ENCODE data around the gene IL6. TPM values are rescaled to one million over a fixed set of nuclear protein-coding genes. Genes with fewer than 3 reads are reported as not detected.

IL6 gene
- total RNA-seq, 1 experiment from 2014 or later, result 1.7 TPM

DNA sequence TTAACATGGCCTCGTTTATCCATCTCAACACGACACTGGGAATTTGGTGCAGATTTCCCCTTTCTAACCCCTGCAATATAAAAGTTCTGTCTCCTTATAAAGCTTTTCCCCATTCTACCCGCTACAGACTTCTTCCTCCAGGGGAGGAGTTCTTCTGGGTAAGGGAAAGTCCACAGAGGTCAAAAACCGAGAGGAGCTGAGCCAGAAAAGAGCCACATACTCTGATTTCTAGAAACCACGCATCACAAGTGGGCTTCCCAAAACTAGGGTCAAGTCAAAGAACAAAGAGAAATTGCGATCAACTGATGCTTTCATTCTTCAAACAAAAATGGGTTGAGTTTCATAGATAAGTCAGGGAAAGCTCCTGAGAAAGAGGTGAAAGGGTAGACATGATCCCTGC, 6.8 kb downstream of the IL6 start:
- TF ChIP-seq, protein P1, sequence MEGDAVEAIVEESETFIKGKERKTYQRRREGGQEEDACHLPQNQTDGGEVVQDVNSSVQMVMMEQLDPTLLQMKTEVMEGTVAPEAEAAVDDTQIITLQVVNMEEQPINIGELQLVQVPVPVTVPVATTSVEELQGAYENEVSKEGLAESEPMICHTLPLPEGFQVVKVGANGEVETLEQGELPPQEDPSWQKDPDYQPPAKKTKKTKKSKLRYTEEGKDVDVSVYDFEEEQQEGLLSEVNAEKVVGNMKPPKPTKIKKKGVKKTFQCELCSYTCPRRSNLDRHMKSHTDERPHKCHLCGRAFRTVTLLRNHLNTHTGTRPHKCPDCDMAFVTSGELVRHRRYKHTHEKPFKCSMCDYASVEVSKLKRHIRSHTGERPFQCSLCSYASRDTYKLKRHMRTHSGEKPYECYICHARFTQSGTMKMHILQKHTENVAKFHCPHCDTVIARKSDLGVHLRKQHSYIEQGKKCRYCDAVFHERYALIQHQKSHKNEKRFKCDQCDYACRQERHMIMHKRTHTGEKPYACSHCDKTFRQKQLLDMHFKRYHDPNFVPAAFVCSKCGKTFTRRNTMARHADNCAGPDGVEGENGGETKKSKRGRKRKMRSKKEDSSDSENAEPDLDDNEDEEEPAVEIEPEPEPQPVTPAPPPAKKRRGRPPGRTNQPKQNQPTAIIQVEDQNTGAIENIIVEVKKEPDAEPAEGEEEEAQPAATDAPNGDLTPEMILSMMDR (conservative IDR thresholded peaks at IDR 0.05), result no peak
- TF ChIP-seq EZH2 (IDR thresholded peaks at IDR 0.05; ENCODE audit: low read depth), result no peak
- no peaks in the 10 kb centered on the region for H3K36me3 ChIP-seq (ENCODE audit: low read depth)
- no peaks in the 10 kb centered on the region for H3K9me2 ChIP-seq (ENCODE audit: insufficient read depth)
- CTCF ChIA-PET, result no interaction called here
- H3K27me3 ChIP-seq (ENCODE audit: insufficient read depth, low read depth), result no peaks in the 10 kb centered on the region
- H3K9me3 ChIP-seq (ENCODE audit: insufficient read depth, low read depth), result no peaks in the 10 kb centered on the region
- no peak for DNase-seq
- no peak overlapping the region for H3K4me2 ChIP-seq
- POLR2A ChIA-PET (ENCODE audit: unreplicated experiment), result no interaction called here
- H2AFZ ChIP-seq, result no peak overlapping the region
- no peak overlapping the region for H3K4me3 ChIP-seq
- no peaks in the 10 kb centered on the region for H3K79me2 ChIP-seq (ENCODE audit: low read depth)
- intact Hi-C loops (cut with micrococcal nuclease; ENCODE audit: unreplicated experiment), result loop anchor here (5.0 kb wide), 1 partner anchor 279 kb away; the partner anchor contains the start of gene HYCC1
- H3K4me1 ChIP-seq (replicated peaks; ENCODE audit: insufficient read depth), result peaks cover 24% of the 10 kb centered on the region
- H4K20me1 ChIP-seq (ENCODE audit: insufficient read depth), result no peaks in the 10 kb centered on the region
- BruUV-seq (replicated peaks), result no TSS peak
- peaks cover 8% of the 10 kb centered on the region; the same call in 1 of the 2 replicates for H3F3A ChIP-seq (ENCODE audit: insufficient read depth, low read depth)
- H3K27ac ChIP-seq, result no peak overlapping the region

DNA sequence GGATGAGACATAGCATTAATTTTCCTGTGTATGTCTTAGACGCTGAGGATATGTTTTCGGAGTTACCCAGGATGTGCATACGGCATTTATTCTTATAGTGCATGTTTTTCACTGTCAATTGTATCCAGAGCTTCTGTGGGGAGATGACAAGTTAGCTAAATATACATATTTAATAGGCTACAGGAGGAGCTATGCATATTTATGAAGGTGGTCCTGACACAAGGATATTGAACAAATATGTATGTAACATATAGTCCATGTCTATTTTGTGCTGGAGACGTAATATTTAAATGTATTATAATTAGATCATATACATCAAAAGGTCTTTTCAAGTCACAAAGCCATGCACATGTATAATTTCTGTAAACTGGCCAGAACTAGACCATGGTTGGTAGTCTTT, 16.0 kb downstream of the IL6 start:
- Histone ChIP-seq H2AFZ (no peak overlapping the region), H3K4me1 (replicated peaks; ENCODE audit: insufficient read depth) (no peaks in the 10 kb centered on the region), H3F3A (ENCODE audit: insufficient read depth, low read depth) (no peaks in the 10 kb centered on the region), H3K36me3 (ENCODE audit: low read depth) (no peaks in the 10 kb centered on the region), H3K9me2 (ENCODE audit: insufficient read depth) (no peaks in the 10 kb centered on the region), H4K20me1 (ENCODE audit: insufficient read depth) (no peaks in the 10 kb centered on the region), H3K9me3 (ENCODE audit: insufficient read depth, low read depth) (0 out of 2 replicates have a peak, but pooled peaks cover 5% of the 10 kb centered on the region), H3K4me2 (no peak overlapping the region), H3K27ac (no peak overlapping the region), H3K4me3 (no peak overlapping the region), H3K79me2 (ENCODE audit: low read depth) (no peaks in the 10 kb centered on the region), H3K27me3 (ENCODE audit: insufficient read depth, low read depth) (no peaks in the 10 kb centered on the region)
- ChIA-PET POLR2A (ENCODE audit: unreplicated experiment) (no interaction called here), CTCF (interaction anchor here (0.7 kb wide), 1 partner anchor 182 kb away, joined by 4 read pairs; no protein-coding TSS in a partner anchor)
- DNase-seq, result no peak
- no peak for TF ChIP-seq EZH2 (IDR thresholded peaks at IDR 0.05; ENCODE audit: low read depth)
- TF ChIP-seq, protein P1 (conservative IDR thresholded peaks at IDR 0.05), result no peak
- BruUV-seq (replicated peaks), result no TSS peak
- intact Hi-C loops (cut with micrococcal nuclease; ENCODE audit: unreplicated experiment), result no loop called here

DNA sequence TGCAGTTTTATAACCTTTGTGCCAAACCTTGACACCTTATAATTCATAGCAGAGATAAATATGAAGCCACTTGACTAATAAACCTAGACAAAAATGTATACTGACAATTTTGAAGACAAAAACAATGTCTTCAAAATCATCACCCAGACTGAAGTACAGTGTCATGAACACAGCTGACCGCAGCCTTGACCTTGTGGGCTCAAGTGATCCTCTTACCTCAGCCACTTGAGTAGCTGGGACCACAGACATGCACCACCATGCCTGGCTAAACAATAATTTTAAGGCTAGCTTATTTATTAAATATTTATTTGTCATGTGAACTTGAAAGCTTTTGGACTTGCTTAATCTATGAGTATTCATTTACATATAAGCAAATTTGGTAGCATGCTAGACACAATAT, 24.3 kb downstream of the IL6 start:
- no peaks in the 10 kb centered on the region for H3K36me3 ChIP-seq (ENCODE audit: low read depth)
- no TSS peak for BruUV-seq (replicated peaks)
- no peak for TF ChIP-seq EZH2 (IDR thresholded peaks at IDR 0.05; ENCODE audit: low read depth)
- TF ChIP-seq, protein P1 (conservative IDR thresholded peaks at IDR 0.05), result no peak
- CTCF ChIA-PET, result no interaction called here
- POLR2A ChIA-PET (ENCODE audit: unreplicated experiment), result no interaction called here
- no peak overlapping the region for H3K4me2 ChIP-seq
- DNase-seq, result no peak
- H3K27ac ChIP-seq, result no peak overlapping the region
- intact Hi-C loops (cut with micrococcal nuclease; ENCODE audit: unreplicated experiment), result no loop called here
- no peak overlapping the region for H2AFZ ChIP-seq
- no peaks in the 10 kb centered on the region for H3K79me2 ChIP-seq (ENCODE audit: low read depth)
- no peaks in the 10 kb centered on the region for H3K4me1 ChIP-seq (replicated peaks; ENCODE audit: insufficient read depth)
- H3F3A ChIP-seq (ENCODE audit: insufficient read depth, low read depth), result no peaks in the 10 kb centered on the region
- H3K4me3 ChIP-seq, result no peak overlapping the region
- H4K20me1 ChIP-seq (ENCODE audit: insufficient read depth), result no peaks in the 10 kb centered on the region
- no peaks in the 10 kb centered on the region for H3K27me3 ChIP-seq (ENCODE audit: insufficient read depth, low read depth)
- peaks cover 9% of the 10 kb centered on the region; the same call in 1 of the 2 replicates for H3K9me3 ChIP-seq (ENCODE audit: insufficient read depth, low read depth)
- H3K9me2 ChIP-seq (ENCODE audit: insufficient read depth), result no peaks in the 10 kb centered on the region
